ENCODE data around the gene PLEKHG4.

PLEKHG4 gene

DNA sequence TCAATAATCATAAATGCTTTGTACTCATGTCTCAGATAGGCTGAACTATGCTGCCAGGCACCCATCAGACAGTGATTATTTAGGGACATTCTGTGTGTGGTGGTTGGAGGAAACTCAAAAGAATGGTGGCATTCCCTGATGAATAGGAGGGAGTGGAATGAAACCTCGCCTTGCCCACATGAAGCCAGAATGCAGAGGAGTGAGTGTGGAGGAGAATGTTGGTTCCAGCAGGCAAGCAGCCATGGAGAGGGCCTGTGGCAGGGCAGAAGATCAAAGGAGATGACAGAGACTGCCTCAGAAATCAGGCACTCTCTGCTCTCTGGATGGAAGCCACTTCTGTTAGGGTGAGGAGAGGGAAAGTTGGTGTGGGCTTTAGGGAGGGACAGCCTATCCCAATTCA is 24.7 kb downstream of the PLEKHG4 start:
- TF ChIP-seq, protein P1, sequence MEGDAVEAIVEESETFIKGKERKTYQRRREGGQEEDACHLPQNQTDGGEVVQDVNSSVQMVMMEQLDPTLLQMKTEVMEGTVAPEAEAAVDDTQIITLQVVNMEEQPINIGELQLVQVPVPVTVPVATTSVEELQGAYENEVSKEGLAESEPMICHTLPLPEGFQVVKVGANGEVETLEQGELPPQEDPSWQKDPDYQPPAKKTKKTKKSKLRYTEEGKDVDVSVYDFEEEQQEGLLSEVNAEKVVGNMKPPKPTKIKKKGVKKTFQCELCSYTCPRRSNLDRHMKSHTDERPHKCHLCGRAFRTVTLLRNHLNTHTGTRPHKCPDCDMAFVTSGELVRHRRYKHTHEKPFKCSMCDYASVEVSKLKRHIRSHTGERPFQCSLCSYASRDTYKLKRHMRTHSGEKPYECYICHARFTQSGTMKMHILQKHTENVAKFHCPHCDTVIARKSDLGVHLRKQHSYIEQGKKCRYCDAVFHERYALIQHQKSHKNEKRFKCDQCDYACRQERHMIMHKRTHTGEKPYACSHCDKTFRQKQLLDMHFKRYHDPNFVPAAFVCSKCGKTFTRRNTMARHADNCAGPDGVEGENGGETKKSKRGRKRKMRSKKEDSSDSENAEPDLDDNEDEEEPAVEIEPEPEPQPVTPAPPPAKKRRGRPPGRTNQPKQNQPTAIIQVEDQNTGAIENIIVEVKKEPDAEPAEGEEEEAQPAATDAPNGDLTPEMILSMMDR (IDR thresholded peaks at IDR 0.05; ENCODE audit: insufficient read depth, low read depth, low read length, missing control alignments): no peak
- no peak for DNase-seq (ENCODE audit: low read depth)
- no peak overlapping the region for H3K4me3 ChIP-seq (ENCODE audit: low read length)

DNA sequence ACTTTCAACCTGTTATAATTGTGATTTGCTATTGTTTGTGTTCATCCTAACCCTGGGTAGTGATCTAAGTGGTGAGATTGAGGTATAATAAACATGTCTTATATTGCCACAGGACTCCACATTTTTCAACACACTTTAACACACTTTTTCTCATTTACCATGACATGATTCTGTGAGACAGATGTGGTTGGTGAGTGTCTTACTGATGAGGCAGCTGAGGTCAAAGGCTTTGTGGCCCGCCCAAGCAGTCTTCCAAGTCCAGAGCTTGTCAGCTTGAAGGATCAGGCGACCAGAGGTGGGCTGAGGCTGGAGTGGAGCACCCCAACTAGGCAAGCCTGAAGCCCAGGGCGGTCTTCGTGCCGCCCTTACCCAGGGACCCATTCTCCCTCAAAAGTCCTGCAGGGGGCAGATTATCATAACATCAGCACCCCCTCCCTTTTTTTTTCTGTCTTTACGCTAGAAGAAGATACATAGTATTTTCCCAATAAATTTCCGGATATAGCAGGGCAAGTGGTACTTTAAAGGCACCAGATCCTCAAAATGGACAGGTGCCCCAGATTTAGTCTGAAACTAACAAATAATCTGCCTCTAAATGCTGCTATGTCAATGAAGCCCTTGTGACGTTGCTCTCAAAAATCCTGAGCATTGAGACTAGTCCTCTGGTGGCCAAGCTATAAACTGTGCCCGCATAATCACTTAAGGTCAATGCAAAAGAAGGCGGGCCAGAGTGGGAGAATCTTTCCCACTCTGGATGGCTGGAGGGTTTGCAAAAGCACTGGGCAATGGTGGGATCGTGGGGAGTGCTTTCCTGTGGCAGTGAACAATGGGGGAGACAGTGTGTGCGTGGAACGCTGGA is 26.1 kb downstream of the PLEKHG4 start:
- DNase-seq (ENCODE audit: low read depth): no peak
- H3K4me3 ChIP-seq (ENCODE audit: low read length): no peak overlapping the region
- TF ChIP-seq, protein P1 (IDR thresholded peaks at IDR 0.05; ENCODE audit: insufficient read depth, low read depth, low read length, missing control alignments): no peak

DNA sequence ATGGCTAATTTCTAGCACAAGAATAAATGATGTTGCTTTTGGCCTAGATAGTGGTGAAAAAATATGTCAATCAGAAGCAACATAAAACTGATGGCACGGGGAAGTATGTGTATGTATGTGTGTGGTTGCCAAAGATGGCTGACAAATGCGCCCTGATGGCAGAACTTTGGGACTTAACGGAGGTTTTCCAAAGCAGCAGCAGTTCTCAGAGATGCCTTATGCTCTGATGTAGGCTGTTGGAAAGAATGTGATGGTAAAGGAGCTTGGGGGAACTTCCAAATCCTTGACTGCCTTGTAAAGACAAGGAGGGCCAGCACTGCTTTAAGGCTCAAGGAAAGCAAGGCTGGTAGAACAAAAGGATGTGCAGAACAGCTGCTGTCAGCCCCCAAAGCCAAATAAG is 31.2 kb downstream of the PLEKHG4 start:
- TF ChIP-seq, protein P1 (IDR thresholded peaks at IDR 0.05; ENCODE audit: insufficient read depth, low read depth, low read length, missing control alignments): no peak
- DNase-seq (ENCODE audit: low read depth): no peak
- no peak overlapping the region for H3K4me3 ChIP-seq (ENCODE audit: low read length)

DNA sequence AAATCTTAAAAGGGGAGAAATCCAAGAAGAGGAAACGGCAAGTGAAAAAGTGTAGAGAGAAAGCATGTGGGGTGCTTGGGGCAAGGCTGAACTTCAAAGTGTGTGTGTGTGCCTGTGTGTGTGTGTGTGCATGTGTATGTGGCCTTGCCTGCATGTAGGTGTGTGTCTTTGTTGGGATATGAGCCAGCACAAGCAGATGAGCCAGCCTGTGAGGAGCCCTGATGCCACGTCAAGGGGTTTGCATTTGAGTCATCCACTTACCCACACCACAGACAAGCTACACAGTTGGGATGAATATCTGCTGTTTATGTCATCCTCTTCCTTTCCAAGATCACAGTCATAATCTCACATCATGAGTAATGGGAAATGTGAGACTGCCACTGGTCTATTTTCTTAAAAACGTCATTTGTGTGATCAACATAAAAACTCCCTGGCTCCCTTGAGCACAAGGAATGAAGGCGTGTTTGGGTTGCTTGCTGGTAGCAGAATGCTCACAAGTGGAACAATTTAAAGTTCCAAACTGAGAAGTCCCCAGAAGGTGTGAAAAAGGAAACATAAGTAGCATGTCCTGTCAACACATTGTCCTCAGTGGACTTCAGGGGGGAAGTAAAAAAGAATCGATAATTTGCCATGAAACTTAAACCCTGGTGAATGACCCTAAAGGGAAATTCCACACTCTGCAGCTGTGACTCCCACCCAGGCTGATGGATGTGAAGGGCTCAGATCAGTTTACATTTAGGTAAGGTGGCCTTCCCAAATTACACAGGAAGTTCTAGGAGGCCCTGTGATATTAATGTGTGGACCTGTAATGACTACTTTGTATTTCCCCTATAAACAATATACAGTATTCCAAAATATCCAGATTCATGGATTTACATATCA is 32.5 kb downstream of the PLEKHG4 start:
- DNase-seq (ENCODE audit: low read depth): peak; percentile 100
- H3K4me3 ChIP-seq (ENCODE audit: low read length): no peak overlapping the region
- TF ChIP-seq, protein P1 (IDR thresholded peaks at IDR 0.05; ENCODE audit: insufficient read depth, low read depth, low read length, missing control alignments): no peak

DNA sequence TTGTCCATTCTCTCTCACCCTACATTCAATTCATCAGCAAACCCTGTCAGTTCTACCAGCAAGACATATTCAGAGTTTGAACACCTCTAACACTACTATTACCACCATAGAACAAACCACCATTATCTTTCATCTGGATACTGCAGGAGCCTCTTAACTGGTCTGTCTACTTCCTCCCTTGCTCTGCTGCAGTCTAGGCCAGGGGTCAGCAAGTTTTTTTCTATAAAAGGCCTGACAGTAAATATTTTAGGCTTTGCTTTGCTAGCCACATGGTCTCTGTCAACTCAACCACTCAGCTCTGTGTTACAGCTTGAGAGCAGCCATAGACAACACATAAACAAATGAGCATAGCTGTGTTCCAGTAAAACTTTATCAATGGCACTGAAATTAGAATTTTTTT is 33.4 kb downstream of the PLEKHG4 start:
- no peak for DNase-seq (ENCODE audit: low read depth)
- H3K4me3 ChIP-seq (ENCODE audit: low read length): no peak overlapping the region
- TF ChIP-seq, protein P1 (IDR thresholded peaks at IDR 0.05; ENCODE audit: insufficient read depth, low read depth, low read length, missing control alignments): no peak

DNA sequence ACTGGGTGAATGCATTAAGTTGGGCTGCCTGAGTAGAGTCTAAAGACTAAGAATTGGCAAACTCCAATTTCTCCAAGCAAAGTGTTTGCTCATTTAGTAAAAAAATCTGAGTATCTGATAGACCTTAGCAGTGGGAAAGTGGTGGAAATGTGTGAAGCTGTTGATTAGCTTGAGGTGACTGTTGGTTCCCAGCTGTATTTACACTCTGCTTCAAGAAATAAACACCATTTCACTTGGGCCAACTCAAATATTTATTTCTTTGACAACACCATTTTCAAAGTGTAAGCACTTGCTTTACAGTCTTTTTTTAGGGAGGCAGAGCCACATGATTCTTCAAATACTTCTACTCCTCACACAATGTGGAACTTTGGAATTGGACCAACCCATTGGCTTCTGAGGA is 38.5 kb downstream of the PLEKHG4 start:
- TF ChIP-seq, protein P1 (IDR thresholded peaks at IDR 0.05; ENCODE audit: insufficient read depth, low read depth, low read length, missing control alignments): no peak
- no peak overlapping the region for H3K4me3 ChIP-seq (ENCODE audit: low read length)
- DNase-seq (ENCODE audit: low read depth): no peak
